Thymus (tissue), 11 donors: ENCODE data around the gene FERMT2. TPM values are rescaled to one million over a fixed set of nuclear protein-coding genes. Genes with fewer than 3 reads are reported as not detected.

Experiments
- DNase-seq, 9 donors: peaks; one replicate each; pipeline ENCODE4 v3.0.0-alpha.2; 2013; ENCODE audit warnings: low spot score in 9 of 9, low read depth in 6 of 9, missing footprints in 1 of 9
- H3K27ac ChIP-seq, 2 donors: one replicate each; pipeline ENCODE4 v1.5.1; 2013; ENCODE audit warnings: control low read depth in 1 of 2, low read depth in 1 of 2, low read length in 1 of 2, mild to moderate bottlenecking in 1 of 2, moderate library complexity in 1 of 2
- H3K27me3 ChIP-seq, 2 donors: one replicate each; pipeline ENCODE4 v1.5.1; 2013; ENCODE audit warnings: low read length in 1 of 2; ENCODE audit not compliant: control insufficient read depth in 2 of 2, insufficient read depth in 1 of 2
- H3K36me3 ChIP-seq, 2 donors: one replicate each; pipeline ENCODE4 v1.5.1; 2013; ENCODE audit warnings: low read length in 1 of 2, mild to moderate bottlenecking in 1 of 2, moderate library complexity in 1 of 2; ENCODE audit not compliant: control insufficient read depth in 2 of 2, insufficient read depth in 2 of 2
- H3K4me1 ChIP-seq, 2 donors: one replicate each; pipeline ENCODE4 v1.5.1; 2013; ENCODE audit warnings: low read length in 2 of 2; ENCODE audit not compliant: control insufficient read depth in 2 of 2, insufficient read depth in 2 of 2
- H3K4me3 ChIP-seq, 2 donors: one replicate each; pipeline ENCODE4 v1.5.1; 2013; ENCODE audit warnings: low read length in 2 of 2, control low read depth in 1 of 2, mild to moderate bottlenecking in 1 of 2
- H3K9me3 ChIP-seq, 2 donors: one replicate each; pipeline ENCODE4 v1.5.1; 2013; ENCODE audit warnings: low read length in 1 of 2, mild to moderate bottlenecking in 1 of 2; ENCODE audit not compliant: control insufficient read depth in 2 of 2, insufficient read depth in 1 of 2
- WGBS: extraction: QIAGEN DNeasy Blood & Tissue Kit; methylation state at CpG from one replicate; pipeline ENCODE4 v1.1.7; 2013; 5-methylcytosine and 5-hydroxymethylcytosine counted together
- polyA plus RNA-seq: library from polyadenylated mRNA; stranded (reverse); fragments of 200-250 nt; gene quantifications from one replicate; pipeline ENCODE4 v1.2.3, GENCODE V29; 2013
- total RNA-seq: library from RNA; stranded (reverse); fragments of 120-200 nt; gene quantifications from one replicate; pipeline ENCODE4 v1.2.4, GENCODE V29; 2013
- donor health status: healthy.

The FERMT2 gene
- total and polyA plus RNA-seq, 2 donors: 10.8 to 21.2 TPM

DNA sequence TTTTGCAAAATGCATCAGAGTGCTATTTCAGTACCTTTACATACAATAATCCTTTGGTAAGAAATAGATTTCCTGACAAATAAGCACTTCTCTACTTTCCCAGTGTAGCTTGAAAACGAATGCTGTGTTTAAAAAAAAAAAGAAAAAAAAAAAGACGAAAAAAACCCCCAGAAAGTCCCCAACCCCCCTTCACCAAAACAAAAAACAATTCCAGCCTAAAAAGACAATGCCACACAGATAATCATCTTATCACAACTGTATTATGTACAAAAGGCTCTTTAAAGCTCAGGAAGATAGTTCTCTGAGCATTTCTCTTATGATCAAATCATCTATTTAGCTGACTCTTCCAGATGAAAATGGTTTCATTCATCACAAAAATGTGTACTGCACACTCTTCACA lies 1.6 kb downstream of the FERMT2 start:
- no peaks in the 10 kb centered on the region for H3K9me3 ChIP-seq
- WGBS: 18% methylated on average over 2 of the region's 2 CpGs
- H3K27me3 ChIP-seq: peaks cover 49 to 65% of the 10 kb centered on the region in 2 donors
- H3K36me3 ChIP-seq: no peaks in the 10 kb centered on the region
- peaks cover 5 to 12% of the 10 kb centered on the region in 2 donors for H3K4me1 ChIP-seq
- DNase-seq: peak in 1 of 9 donors; percentile 13
- no peak overlapping the region for H3K4me3 ChIP-seq
- no peak overlapping the region for H3K27ac ChIP-seq

DNA sequence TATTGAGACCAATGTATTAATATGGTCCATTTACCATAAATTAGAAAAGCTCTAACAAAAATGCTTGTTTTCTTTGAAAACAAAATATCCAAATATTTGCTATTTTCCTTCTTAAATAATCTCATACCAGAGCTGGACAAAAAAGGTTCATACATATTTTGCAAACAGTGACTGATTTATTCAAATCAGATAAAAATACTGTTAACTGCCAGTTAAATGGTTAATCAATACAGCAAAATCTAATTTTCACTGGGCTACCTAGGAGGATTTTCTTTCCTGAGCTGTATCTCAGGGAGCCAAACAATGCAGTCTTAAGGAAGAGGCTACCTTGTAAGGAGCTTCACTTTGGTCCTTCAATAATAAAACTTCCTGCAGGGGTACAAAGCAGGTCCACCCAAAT lies 2.0 kb downstream of the FERMT2 start:
- Histone ChIP-seq H3K36me3 (no peaks in the 10 kb centered on the region), H3K4me1 (peaks cover 5 to 12% of the 10 kb centered on the region in 2 donors), H3K27me3 (peaks cover 46 to 65% of the 10 kb centered on the region in 2 donors), H3K27ac (no peak overlapping the region), H3K9me3 (no peaks in the 10 kb centered on the region), H3K4me3 (no peak overlapping the region)
- no peak for DNase-seq

DNA sequence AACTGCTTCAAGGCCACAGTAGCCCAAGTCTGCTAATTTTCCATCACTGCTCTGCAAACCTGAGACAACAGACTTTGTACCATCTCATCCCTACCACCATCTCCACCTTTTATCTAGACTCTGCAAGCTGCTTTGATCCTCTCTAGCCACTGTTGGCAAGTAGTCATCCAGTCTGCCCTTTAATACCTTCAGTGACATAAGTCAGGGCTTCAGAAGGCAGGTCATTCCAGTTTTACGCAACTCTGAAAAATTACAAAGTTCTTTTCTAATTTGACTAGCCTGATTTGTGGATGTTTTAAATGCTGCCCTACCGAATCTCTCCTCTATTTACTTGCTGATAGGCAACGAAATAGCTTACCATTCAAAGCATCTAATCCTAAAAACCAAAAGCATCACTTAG lies 2.8 kb downstream of the FERMT2 start:
- Histone ChIP-seq H3K4me1 (peaks cover 5 to 12% of the 10 kb centered on the region in 2 donors), H3K27me3 (peaks cover 40 to 59% of the 10 kb centered on the region in 2 donors), H3K36me3 (no peaks in the 10 kb centered on the region), H3K27ac (no peak overlapping the region), H3K9me3 (no peaks in the 10 kb centered on the region), H3K4me3 (no peak overlapping the region)
- 93% methylated on average over 3 of the region's 3 CpGs for WGBS
- no peak for DNase-seq

DNA sequence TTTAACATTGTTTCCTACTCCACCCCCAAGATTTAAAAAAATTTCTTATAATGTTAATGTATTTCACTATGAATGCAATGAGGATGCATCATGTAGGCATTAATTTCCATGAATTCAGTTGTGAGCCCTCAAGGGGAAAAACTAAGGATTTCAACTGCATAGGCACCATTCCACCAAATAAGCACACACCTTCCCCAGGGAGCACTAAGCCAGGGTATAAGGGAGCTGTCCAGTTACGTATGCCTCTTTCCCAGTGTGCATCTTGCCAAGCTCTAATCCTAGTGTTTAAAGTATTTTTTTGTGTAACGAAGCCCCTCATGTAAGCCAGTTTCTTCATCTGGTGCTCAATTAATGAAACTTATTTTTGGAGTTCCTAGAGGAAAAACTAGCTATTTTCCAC lies 6.6 kb downstream of the FERMT2 start:
- Histone ChIP-seq H3K27ac (no peak overlapping the region), H3K36me3 (no peaks in the 10 kb centered on the region), H3K9me3 (no peaks in the 10 kb centered on the region), H3K4me3 (no peak overlapping the region), H3K27me3 (peaks cover 8 to 21% of the 10 kb centered on the region in 2 donors), H3K4me1 (no peaks in the 10 kb centered on the region)
- 92% methylated on average over 2 of the region's 2 CpGs for WGBS
- no peak for DNase-seq

DNA sequence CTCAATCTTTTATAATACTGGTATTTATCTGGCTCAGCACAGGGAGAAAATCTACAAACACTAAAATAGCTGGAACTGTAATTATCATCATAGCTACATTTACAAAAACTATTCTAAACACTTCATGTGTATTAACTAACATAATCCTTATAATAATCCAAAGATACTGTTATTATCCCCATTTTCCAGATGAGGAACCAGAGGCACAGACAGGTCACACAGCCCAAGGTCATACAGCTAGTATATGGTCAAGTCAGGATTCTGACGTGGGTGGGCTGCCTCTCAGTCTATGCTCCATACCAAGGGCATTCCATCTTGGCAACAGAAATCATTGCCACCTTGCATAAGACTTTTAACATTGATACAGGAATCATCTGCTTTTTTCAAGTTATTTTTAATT lies 11.4 kb downstream of the FERMT2 start:
- no peaks in the 10 kb centered on the region for H3K9me3 ChIP-seq
- no peaks in the 10 kb centered on the region for H3K36me3 ChIP-seq
- H3K4me1 ChIP-seq: no peaks in the 10 kb centered on the region
- no peak overlapping the region for H3K27ac ChIP-seq
- DNase-seq: no peak
- no peak overlapping the region for H3K4me3 ChIP-seq
- 97% methylated on average over 1 of the region's 1 CpG for WGBS
- H3K27me3 ChIP-seq: no peaks in the 10 kb centered on the region

DNA sequence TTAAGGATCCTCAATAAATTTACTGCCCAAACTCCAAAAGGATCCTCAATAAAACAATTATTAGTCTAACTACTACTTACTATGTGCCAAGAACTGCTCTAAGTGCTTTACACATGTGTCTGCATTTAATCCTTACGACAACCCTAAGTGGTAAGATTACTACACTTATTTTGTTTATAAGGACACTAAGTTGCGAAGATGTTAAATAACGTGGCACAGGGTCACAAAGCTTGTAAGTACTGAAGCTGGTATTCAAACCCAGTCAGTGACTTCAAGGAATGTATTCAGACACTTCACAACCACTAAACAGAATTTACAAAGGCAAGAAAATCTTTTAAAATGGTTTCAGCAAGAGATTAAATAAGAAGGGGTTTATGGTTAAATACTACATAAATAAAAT lies 13.0 kb downstream of the FERMT2 start:
- 97% methylated on average over 3 of the region's 3 CpGs for WGBS
- Histone ChIP-seq H3K36me3 (no peaks in the 10 kb centered on the region), H3K9me3 (no peaks in the 10 kb centered on the region), H3K27me3 (no peaks in the 10 kb centered on the region), H3K4me1 (no peaks in the 10 kb centered on the region), H3K27ac (no peak overlapping the region), H3K4me3 (no peak overlapping the region)
- no peak for DNase-seq

DNA sequence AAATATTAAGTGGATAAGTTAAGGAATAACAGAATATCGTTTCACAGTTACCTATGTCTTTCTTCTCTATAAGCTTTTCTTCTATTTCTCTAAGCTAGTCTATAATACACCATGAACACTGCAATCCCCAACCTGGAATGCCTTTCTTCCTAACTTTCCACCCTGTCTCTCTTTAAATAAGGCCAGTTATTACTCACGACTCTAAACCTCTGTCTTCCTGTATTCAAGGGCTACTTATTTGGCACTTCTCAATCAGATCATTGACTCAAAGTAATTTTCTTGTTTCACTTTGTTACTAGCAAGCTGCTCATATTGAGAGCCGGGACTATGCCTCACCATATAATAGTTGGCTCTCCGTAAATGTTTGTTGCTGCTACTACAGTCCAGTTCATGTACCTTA lies 13.5 kb downstream of the FERMT2 start:
- WGBS: 96% methylated on average over 4 of the region's 4 CpGs
- Histone ChIP-seq H3K4me3 (no peak overlapping the region), H3K9me3 (no peaks in the 10 kb centered on the region), H3K27me3 (no peaks in the 10 kb centered on the region), H3K4me1 (no peaks in the 10 kb centered on the region), H3K27ac (no peak overlapping the region), H3K36me3 (no peaks in the 10 kb centered on the region)
- DNase-seq: no peak

DNA sequence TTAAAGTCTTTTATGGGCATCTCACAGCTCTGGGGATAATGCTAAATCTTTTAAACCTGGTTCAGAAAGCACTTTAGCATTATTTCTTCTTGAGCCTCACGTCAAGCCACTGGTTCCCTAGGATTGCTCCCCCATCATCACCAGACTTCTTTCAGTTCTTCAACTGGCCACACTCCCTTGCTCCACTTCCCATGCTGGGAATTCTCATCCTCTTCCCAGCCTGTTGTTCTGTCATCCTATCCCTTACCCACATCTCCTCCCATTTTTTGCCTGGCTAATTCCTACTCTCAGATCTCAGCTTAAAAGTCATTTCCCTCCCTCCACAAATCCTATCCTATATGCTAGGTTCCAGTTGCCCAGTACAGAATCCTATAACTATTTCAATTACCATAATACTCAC lies 14.4 kb downstream of the FERMT2 start:
- Histone ChIP-seq H3K9me3 (no peaks in the 10 kb centered on the region), H3K27me3 (no peaks in the 10 kb centered on the region), H3K4me1 (no peaks in the 10 kb centered on the region), H3K36me3 (no peaks in the 10 kb centered on the region), H3K27ac (no peak overlapping the region), H3K4me3 (no peak overlapping the region)
- no peak for DNase-seq
- 98% methylated on average over 1 of the region's 1 CpG for WGBS

DNA sequence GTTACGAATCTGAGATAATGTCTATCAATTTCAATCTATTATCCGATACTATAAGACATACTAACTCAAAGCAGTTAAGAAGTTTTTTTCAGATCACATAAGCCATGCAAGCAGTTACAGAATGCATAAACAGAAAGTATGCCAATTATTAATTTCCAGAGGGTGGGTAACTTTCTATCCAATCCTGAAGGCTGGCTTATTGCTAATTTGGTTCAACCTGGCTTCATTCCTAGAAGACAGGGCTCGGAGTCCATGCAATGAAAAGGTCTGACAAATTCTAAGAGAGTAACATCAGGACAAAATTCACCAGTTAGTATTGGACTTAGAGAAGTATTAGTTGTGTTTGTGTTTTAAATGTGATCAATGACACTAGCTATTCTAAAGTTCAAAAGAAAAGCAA lies 15.0 kb downstream of the FERMT2 start:
- H3K27ac ChIP-seq: no peak overlapping the region
- H3K9me3 ChIP-seq: no peaks in the 10 kb centered on the region
- DNase-seq: no peak
- no peaks in the 10 kb centered on the region for H3K36me3 ChIP-seq
- no peaks in the 10 kb centered on the region for H3K4me1 ChIP-seq
- no peaks in the 10 kb centered on the region for H3K27me3 ChIP-seq
- H3K4me3 ChIP-seq: no peak overlapping the region
- WGBS: 95% methylated on average over 3 of the region's 3 CpGs

DNA sequence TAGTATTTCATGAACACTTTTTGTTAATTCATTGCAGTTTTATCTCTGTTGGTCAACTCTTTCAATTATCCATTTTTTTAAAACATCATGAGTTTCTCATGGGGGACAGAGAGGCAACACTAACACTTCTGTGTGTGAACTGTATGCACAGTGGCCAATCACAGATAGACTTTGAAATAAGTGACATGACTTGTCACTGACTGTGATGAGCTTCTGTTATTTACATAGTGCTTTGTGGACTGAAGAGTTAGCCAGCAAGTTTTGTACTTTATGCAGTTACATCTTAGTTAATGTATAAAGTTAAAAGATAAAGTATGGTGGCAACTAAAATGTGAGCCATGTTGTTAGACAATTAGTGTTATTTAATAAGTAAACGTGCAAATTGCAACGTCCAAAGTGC lies 16.1 kb downstream of the FERMT2 start:
- no peaks in the 10 kb centered on the region for H3K36me3 ChIP-seq
- no peaks in the 10 kb centered on the region for H3K27me3 ChIP-seq
- H3K9me3 ChIP-seq: no peaks in the 10 kb centered on the region
- 97% methylated on average over 2 of the region's 2 CpGs for WGBS
- no peak for DNase-seq
- H3K4me3 ChIP-seq: no peak overlapping the region
- no peak overlapping the region for H3K27ac ChIP-seq
- no peaks in the 10 kb centered on the region for H3K4me1 ChIP-seq
